GM12878 (cell line): Measurements from ENCODE around the gene TNXB. TPM values are rescaled to one million over a fixed set of nuclear protein-coding genes. Genes with fewer than 3 reads are reported as not detected.

Experiments
- ATAC-seq: fragments of 200-7000 bp; cut with Tn5 transposase; 3 replicates; pipeline ENCODE4 v1.9.1; 2020; ENCODE audit warnings: mild to moderate bottlenecking, moderate library complexity
- BruUV-seq: library from RNA; stranded (reverse); fragments of 400-500 nt; replicated peaks from 2 replicates; lab custom pipeline; 2021; lab: Mats Ljungman, UMichigan
- CTCF ChIA-PET: fragments of 300-600 bp; sonication (Branson Sonifier 250); formaldehyde crosslinking; extraction: SDS; loops from one replicate; lab custom pipeline; 2021; ENCODE audit warnings: inconsistent platforms; lab: Yijun Ruan, JAX
- POLR2A ChIA-PET: fragments of 350-600 bp; formaldehyde crosslinking; extraction: SDS; loops from one replicate; lab custom pipeline; 2021; ENCODE audit warnings: inconsistent platforms; lab: Charles Lee
- RAD21 ChIA-PET: fragments of 300-600 bp; sonication (Branson Sonifier 250); formaldehyde crosslinking; loops from one replicate; lab custom pipeline; 2023; ENCODE audit warnings: antibody characterized with exemption; ENCODE audit not compliant: unreplicated experiment; lab: Charles Lee
- SMC1A ChIA-PET: fragments of 300-600 bp; sonication (Branson Sonifier 250); formaldehyde crosslinking; loops from one replicate; lab custom pipeline; 2023; ENCODE audit not compliant: unreplicated experiment, uncharacterized antibody; lab: Charles Lee
- DNase-seq: peaks from one replicate; pipeline ENCODE4 v3.0.0-alpha.2; 2011; ENCODE audit warnings: low read depth, low spot score
- FAIRE-seq: peaks from 3 replicates; lab custom pipeline; 2011; peaks lifted over from hg19 to GRCh38; lab: Jason Lieb, UNC
- H2AFZ ChIP-seq: 2 replicates; pipeline ENCODE4 v1.6.0; 2011; ENCODE audit warnings: low read depth, low read length, control low read depth; ENCODE audit not compliant: control insufficient read depth
- H3K27ac ChIP-seq: 2 replicates; pipeline ENCODE4 v1.5.1; 2011; ENCODE audit warnings: control low read depth; ENCODE audit not compliant: control insufficient read depth, insufficient read depth
- H3K27me3 ChIP-seq, 2 experiments: replicated peaks in 1 of 2; 2 replicates each; pipeline versions ENCODE4 v1.6.0 to v1.6.1; 2011; ENCODE audit warnings: low read length in 1 of 2; ENCODE audit not compliant: control insufficient read depth in 2 of 2, insufficient read depth in 2 of 2
- H3K36me3 ChIP-seq, 2 experiments: 2 replicates each; pipeline ENCODE4 v1.5.1; 2011; ENCODE audit warnings: low read length in 1 of 2; ENCODE audit not compliant: control insufficient read depth in 2 of 2, insufficient read depth in 2 of 2
- H3K4me1 ChIP-seq: 2 replicates; pipeline ENCODE4 v1.6.1; 2011; ENCODE audit warnings: mild to moderate bottlenecking, low read length, moderate library complexity, mixed read lengths; ENCODE audit not compliant: control insufficient read depth, insufficient read depth
- H3K4me2 ChIP-seq: 2 replicates; pipeline ENCODE4 v1.6.0; 2011; ENCODE audit warnings: control low read depth; ENCODE audit not compliant: control insufficient read depth, insufficient read depth
- H3K4me3 ChIP-seq: fragments of 200-600 bp; sonication (generic); 2 replicates; pipeline ENCODE4 v1.5.1; 2016
- H3K79me2 ChIP-seq: 2 replicates; pipeline ENCODE4 v1.6.0; 2011; ENCODE audit warnings: low read length; ENCODE audit not compliant: control insufficient read depth, insufficient read depth
- H3K9ac ChIP-seq: 2 replicates; pipeline ENCODE4 v1.8.0; 2011; ENCODE audit warnings: low read length, control low read depth, mixed read lengths; ENCODE audit not compliant: control insufficient read depth, insufficient read depth
- H3K9me3 ChIP-seq: replicated peaks from 3 replicates; pipeline ENCODE4 v1.5.1; 2011; ENCODE audit warnings: mild to moderate bottlenecking, low read length; ENCODE audit not compliant: control insufficient read depth, insufficient read depth
- H4K20me1 ChIP-seq: 2 replicates; pipeline ENCODE4 v1.6.0; 2011; ENCODE audit not compliant: control insufficient read depth, insufficient read depth
- BMI1 ChIP-seq: fragments of 450-650 bp; IDR thresholded peaks from 2 replicates; pipeline ENCODE4 v1.6.1; 2016; ENCODE audit warnings: mild to moderate bottlenecking, moderate library complexity, borderline replicate concordance
- GATAD2B ChIP-seq: fragments of 450-650 bp; conservative IDR thresholded peaks from 2 replicates; pipeline ENCODE4 v1.6.1; 2017; ENCODE audit warnings: low read depth, mild to moderate bottlenecking, moderate library complexity
- HCFC1 ChIP-seq: fragments of 150-350 bp; IDR thresholded peaks from 2 replicates; pipeline ENCODE4 v1.6.1; 2014; ENCODE audit warnings: low read length
- RFX5 ChIP-seq: IDR thresholded peaks from 2 replicates; pipeline ENCODE4 v1.6.1; 2011; ENCODE audit warnings: low read depth, low read length, improper control_type of control experiment
- SRF ChIP-seq, 2 experiments: IDR thresholded peaks; 2 replicates each; pipeline ENCODE4 v1.6.1; 2011; ENCODE audit warnings: low read depth in 2 of 2, low read length in 2 of 2, mild to moderate bottlenecking in 1 of 2, moderate library complexity in 1 of 2
- TAF1 ChIP-seq: IDR thresholded peaks from 2 replicates; pipeline ENCODE4 v1.6.1; 2011; ENCODE audit warnings: mild to moderate bottlenecking, low read depth, low read length, borderline replicate concordance
- WGBS: methylation state at CpG from one replicate; pipeline ENCODE4 v1.1.6; 2016; ENCODE audit warnings: low lambda C conversion rate; ENCODE audit not compliant: insufficient replicate concordance, insufficient coverage; ENCODE audit errors: missing lambda C conversion rate; 5-methylcytosine and 5-hydroxymethylcytosine counted together
- in situ Hi-C: fragments of 300-500 bp; cut with MboI; formaldehyde crosslinking; loops from 9 replicates; pipeline ENCODE4 v1.14.3; 2018; ENCODE audit warnings: mixed read lengths
- intact Hi-C: fragments of 100-400 bp; cut with micrococcal nuclease; formaldehyde crosslinking; loops from one replicate; pipeline ENCODE4 v1.14.2; 2022; ENCODE audit not compliant: unreplicated experiment
- polyA plus RNA-seq, 11 experiments: library from polyadenylated mRNA; depleted of rRNA in 4 of 11; unstranded in 6 of 11; stranded (reverse) in 5 of 11; fragments of >200 nt; fragmentation: Nextera tagmentation in 4 of 11; fragmentation: Illumina TruSeq in 1 of 11; extraction: Ambion mirVana in 4 of 11; extraction: Trizol in 1 of 11; gene quantifications; 1 replicate in 1 of 11; 2 replicates in 10 of 11; pipeline versions ENCODE4 v1.2.1 to v1.2.3, GENCODE V29; 2011 to 2016; ENCODE audit warnings: inconsistent platforms in 2 of 11, missing spikeins in 2 of 11, low read depth in 1 of 11
- total RNA-seq, 4 experiments: library from RNA; depleted of rRNA in 3 of 4; stranded (reverse); fragments of >200 nt in 3 of 4; fragmentation: Illumina TruSeq in 1 of 4; extraction: Trizol in 1 of 4; gene quantifications; 2 replicates each; pipeline versions ENCODE4 v1.2.1 to v1.2.3, GENCODE V29; 2013 to 2021
- TF ChIP-seq, protein P1 (sequence below): IDR thresholded peaks from 2 replicates; pipeline ENCODE4 v1.6.1; 2012; ENCODE audit warnings: low read depth, low read length, improper control_type of control experiment
- TF ChIP-seq, protein P2 (sequence below): fragments of 450-650 bp; formaldehyde crosslinking; IDR thresholded peaks from 2 replicates; pipeline ENCODE4 v1.4.0; 2020; ENCODE audit warnings: mild to moderate bottlenecking, moderate library complexity

TNXB gene
- total and polyA plus RNA-seq, 10 of the 15 experiments (the other 5 are each of a cell fraction or from before 2014, with no cell fraction given) = 0.03 to 2.5 (median 0.68) TPM; not detected in 2

DNA sequence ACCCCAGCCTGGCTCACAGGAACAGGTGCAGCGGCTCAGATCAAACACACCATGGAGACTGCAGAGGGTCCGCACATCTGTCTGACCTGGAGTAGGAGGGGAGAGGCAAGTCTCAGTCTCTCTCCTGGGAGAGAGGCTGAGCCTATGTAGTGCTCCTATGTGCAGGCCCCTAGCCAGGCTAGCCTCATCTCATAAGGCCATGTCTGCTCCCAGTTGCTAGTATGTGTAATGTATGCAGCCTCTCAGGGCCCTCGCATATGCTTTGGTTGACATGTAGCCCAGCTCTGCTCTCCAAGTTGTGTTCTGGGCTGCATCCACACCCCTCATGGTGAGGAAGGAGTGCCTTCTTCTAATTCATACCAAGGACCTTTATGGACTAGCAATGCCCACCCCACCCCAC, 11.8 kb downstream of the TNXB start:
- TF ChIP-seq SRF (IDR thresholded peaks at IDR 0.05; ENCODE audit: low read depth in 2 of 2, low read length in 2 of 2) = no peak
- no peak for TF ChIP-seq TAF1
- TF ChIP-seq BMI1 = no peak
- TF ChIP-seq, protein P1, sequence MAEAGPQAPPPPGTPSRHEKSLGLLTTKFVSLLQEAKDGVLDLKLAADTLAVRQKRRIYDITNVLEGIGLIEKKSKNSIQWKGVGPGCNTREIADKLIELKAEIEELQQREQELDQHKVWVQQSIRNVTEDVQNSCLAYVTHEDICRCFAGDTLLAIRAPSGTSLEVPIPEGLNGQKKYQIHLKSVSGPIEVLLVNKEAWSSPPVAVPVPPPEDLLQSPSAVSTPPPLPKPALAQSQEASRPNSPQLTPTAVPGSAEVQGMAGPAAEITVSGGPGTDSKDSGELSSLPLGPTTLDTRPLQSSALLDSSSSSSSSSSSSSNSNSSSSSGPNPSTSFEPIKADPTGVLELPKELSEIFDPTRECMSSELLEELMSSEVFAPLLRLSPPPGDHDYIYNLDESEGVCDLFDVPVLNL = no peak
- no peak for TF ChIP-seq HCFC1
- TF ChIP-seq GATAD2B = no peak
- TF ChIP-seq, protein P2, sequence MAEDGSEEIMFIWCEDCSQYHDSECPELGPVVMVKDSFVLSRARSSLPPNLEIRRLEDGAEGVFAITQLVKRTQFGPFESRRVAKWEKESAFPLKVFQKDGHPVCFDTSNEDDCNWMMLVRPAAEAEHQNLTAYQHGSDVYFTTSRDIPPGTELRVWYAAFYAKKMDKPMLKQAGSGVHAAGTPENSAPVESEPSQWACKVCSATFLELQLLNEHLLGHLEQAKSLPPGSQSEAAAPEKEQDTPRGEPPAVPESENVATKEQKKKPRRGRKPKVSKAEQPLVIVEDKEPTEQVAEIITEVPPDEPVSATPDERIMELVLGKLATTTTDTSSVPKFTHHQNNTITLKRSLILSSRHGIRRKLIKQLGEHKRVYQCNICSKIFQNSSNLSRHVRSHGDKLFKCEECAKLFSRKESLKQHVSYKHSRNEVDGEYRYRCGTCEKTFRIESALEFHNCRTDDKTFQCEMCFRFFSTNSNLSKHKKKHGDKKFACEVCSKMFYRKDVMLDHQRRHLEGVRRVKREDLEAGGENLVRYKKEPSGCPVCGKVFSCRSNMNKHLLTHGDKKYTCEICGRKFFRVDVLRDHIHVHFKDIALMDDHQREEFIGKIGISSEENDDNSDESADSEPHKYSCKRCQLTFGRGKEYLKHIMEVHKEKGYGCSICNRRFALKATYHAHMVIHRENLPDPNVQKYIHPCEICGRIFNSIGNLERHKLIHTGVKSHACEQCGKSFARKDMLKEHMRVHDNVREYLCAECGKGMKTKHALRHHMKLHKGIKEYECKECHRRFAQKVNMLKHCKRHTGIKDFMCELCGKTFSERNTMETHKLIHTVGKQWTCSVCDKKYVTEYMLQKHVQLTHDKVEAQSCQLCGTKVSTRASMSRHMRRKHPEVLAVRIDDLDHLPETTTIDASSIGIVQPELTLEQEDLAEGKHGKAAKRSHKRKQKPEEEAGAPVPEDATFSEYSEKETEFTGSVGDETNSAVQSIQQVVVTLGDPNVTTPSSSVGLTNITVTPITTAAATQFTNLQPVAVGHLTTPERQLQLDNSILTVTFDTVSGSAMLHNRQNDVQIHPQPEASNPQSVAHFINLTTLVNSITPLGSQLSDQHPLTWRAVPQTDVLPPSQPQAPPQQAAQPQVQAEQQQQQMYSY (CRISPR knock-in tag) = no peak
- no peak for TF ChIP-seq RFX5
- TF ChIP-seq, all 136 proteins: peak for 0
- ChIA-PET RAD21 (no interaction called here), SMC1A (no interaction called here), CTCF (no interaction called here), POLR2A (no interaction called here)
- no peak overlapping the region for H3K9ac ChIP-seq
- BruUV-seq = no TSS peak
- in situ Hi-C loops (no loop called here), intact Hi-C loops (no loop called here)
- H3K27ac ChIP-seq = no peak overlapping the region
- WGBS = 48% methylated on average over 2 of the region's 3 CpGs
- no peak overlapping the region for H3K4me2 ChIP-seq
- H3K27me3 ChIP-seq = peaks cover 7 to 8% of the 10 kb centered on the region in 2 experiments
- H3K9me3 ChIP-seq = no peaks in the 10 kb centered on the region
- H3K4me3 ChIP-seq = no peak overlapping the region
- ATAC-seq (no peak), DNase-seq (no peak), FAIRE-seq (no peak)
- H3K4me1 ChIP-seq = no peaks in the 10 kb centered on the region
- no peaks in the 10 kb centered on the region for H3K36me3 ChIP-seq
- no peaks in the 10 kb centered on the region for H4K20me1 ChIP-seq
- no peaks in the 10 kb centered on the region for H3K79me2 ChIP-seq
- no peak overlapping the region for H2AFZ ChIP-seq
